HCT116 (cell line): ENCODE measurements around the gene LRBA. TPM values are rescaled to one million over a fixed set of nuclear protein-coding genes. Genes with fewer than 3 reads are reported as not detected.

Experiments
- ATAC-seq: fragments of 200-7000 bp; cut with Tn5 transposase; 2 replicates; pipeline ENCODE4 v1.9.1; 2020; ENCODE audit warnings: mild to moderate bottlenecking, moderate library complexity
- BruUV-seq: library from RNA; stranded (reverse); fragments of 400-500 nt; replicated peaks from 2 replicates; lab custom pipeline; 2021; lab: Mats Ljungman, UMichigan
- CTCF ChIA-PET: fragments of 300-600 bp; sonication (Branson Sonifier 250); formaldehyde crosslinking; loops from one replicate; lab custom pipeline; 2021; ENCODE audit warnings: antibody characterized with exemption; lab: Charles Lee
- POLR2A ChIA-PET: fragments of 300-600, 350-600 bp; sonication (Branson Sonifier 250); formaldehyde crosslinking; loops from one replicate; lab custom pipeline; 2021; ENCODE audit warnings: antibody characterized with exemption; lab: Charles Lee
- RAD21 ChIA-PET, 2 experiments: fragments of 300-600 bp; sonication (Branson Sonifier 250); formaldehyde crosslinking; loops; one replicate each; lab custom pipeline; 2023; ENCODE audit warnings: low total read pairs in 2 of 2; ENCODE audit not compliant: uncharacterized antibody in 2 of 2, unreplicated experiment in 2 of 2, low non-redundant PET in 1 of 2; lab: Charles Lee
- DNase-seq: peaks from one replicate; pipeline ENCODE4 v3.0.0-alpha.2; 2010; ENCODE audit warnings: low read depth, low spot score
- H2AFZ ChIP-seq: fragments of 200-600 bp; shearing (Covaris generic), sonication (generic); 2 replicates; pipeline ENCODE4 v1.6.1; 2017; ENCODE audit warnings: low read depth, mixed run types, mixed read lengths, antibody characterized with exemption, low read length; ENCODE audit not compliant: poor library complexity, severe bottlenecking
- H3K27ac ChIP-seq: 2 replicates; pipeline ENCODE4 v1.5.1; 2012; ENCODE audit warnings: low read depth, low read length
- H3K27me3 ChIP-seq: fragments of 200-600 bp; sonication (generic); 2 replicates; pipeline ENCODE4 v1.6.1; 2016; ENCODE audit warnings: mixed run types, low read length, mixed read lengths; ENCODE audit not compliant: insufficient read depth
- H3K36me3 ChIP-seq, 2 experiments: fragments of 200-500 bp in 1 of 2; fragments of 200-600 bp in 1 of 2; sonication (Bioruptor generic) in 1 of 2; sonication (generic) in 1 of 2; 2 replicates each; pipeline versions ENCODE4 v1.5.1 to v1.6.1; 2014 to 2016; ENCODE audit warnings: low read length in 2 of 2, inconsistent platforms in 1 of 2, mixed read lengths in 1 of 2, mixed run types in 1 of 2; ENCODE audit not compliant: insufficient read depth in 2 of 2, control insufficient read depth in 1 of 2
- H3K4me1 ChIP-seq, 2 experiments: fragments of 200-600 bp in 1 of 2; sonication (generic) in 1 of 2; 2 replicates each; pipeline versions ENCODE4 v1.5.1 to v1.6.1; 2012 to 2017; ENCODE audit warnings: low read length in 2 of 2, inconsistent platforms in 1 of 2, mild to moderate bottlenecking in 1 of 2, mixed read lengths in 1 of 2, mixed run types in 1 of 2, moderate library complexity in 1 of 2; ENCODE audit not compliant: insufficient read depth in 2 of 2, control insufficient read depth in 1 of 2
- H3K4me2 ChIP-seq: fragments of 200-600 bp; sonication (generic); 2 replicates; pipeline ENCODE4 v1.6.1; 2017; ENCODE audit warnings: mixed run types, low read length, mixed read lengths
- H3K4me3 ChIP-seq, 2 experiments: fragments of 200-600 bp in 1 of 2; sonication (generic) in 1 of 2; replicated peaks in 1 of 2; 2 replicates each; pipeline ENCODE4 v1.5.1; 2011 to 2016; ENCODE audit warnings: low read length in 2 of 2, control low read depth in 1 of 2, low read depth in 1 of 2, mild to moderate bottlenecking in 1 of 2, mixed read lengths in 1 of 2, mixed run types in 1 of 2
- H3K79me2 ChIP-seq: fragments of 200-600 bp; sonication (generic); 2 replicates; pipeline ENCODE4 v1.6.1; 2017; ENCODE audit warnings: mild to moderate bottlenecking, mixed run types, low read length, moderate library complexity, mixed read lengths; ENCODE audit not compliant: insufficient read depth
- H3K9ac ChIP-seq: fragments of 200-600 bp; sonication (generic); 2 replicates; pipeline ENCODE4 v1.6.1; 2016; ENCODE audit warnings: low read length, mixed read lengths
- H3K9me2 ChIP-seq: fragments of 200-600 bp; sonication (generic), shearing (Covaris generic); 2 replicates; pipeline ENCODE4 v1.6.1; 2017; ENCODE audit warnings: mixed run types, mild to moderate bottlenecking, moderate library complexity; ENCODE audit not compliant: insufficient read depth
- H3K9me3 ChIP-seq, 2 experiments: fragments of 200-500 bp in 1 of 2; fragments of 200-600 bp in 1 of 2; sonication (Bioruptor generic) in 1 of 2; sonication (generic) in 1 of 2; 2 replicates each; pipeline ENCODE4 v1.6.1; 2014 to 2017; ENCODE audit warnings: low read length in 2 of 2, mixed read lengths in 2 of 2, inconsistent platforms in 1 of 2, low read depth in 1 of 2, mild to moderate bottlenecking in 1 of 2, mixed run types in 1 of 2, moderate library complexity in 1 of 2; ENCODE audit not compliant: control insufficient read depth in 1 of 2, insufficient read depth in 1 of 2
- H4K20me1 ChIP-seq: fragments of 200-600 bp; sonication (generic), shearing (Covaris generic); 2 replicates; pipeline ENCODE4 v1.6.1; 2017; ENCODE audit warnings: mixed run types, mild to moderate bottlenecking, moderate library complexity; ENCODE audit not compliant: insufficient read depth
- CBX3 ChIP-seq: IDR thresholded peaks from 2 replicates; pipeline ENCODE4 v1.6.1; 2012; ENCODE audit warnings: low read depth
- CEBPB ChIP-seq: IDR thresholded peaks from 2 replicates; pipeline ENCODE4 v1.6.1; 2012; ENCODE audit warnings: low read depth
- CTCF ChIP-seq, 3 experiments: fragments of 200-600 bp in 1 of 3; sonication (generic) in 1 of 3; IDR thresholded peaks in 2 of 3; conservative IDR thresholded peaks in 1 of 3; 2 replicates each; pipeline ENCODE4 v1.5.1; 2012 to 2017; ENCODE audit warnings: low read depth in 2 of 3, low read length in 2 of 3, antibody characterized with exemption in 1 of 3, borderline replicate concordance in 1 of 3, control low read depth in 1 of 3, mild to moderate bottlenecking in 1 of 3, mixed read lengths in 1 of 3, mixed run types in 1 of 3, moderate library complexity in 1 of 3; ENCODE audit not compliant: insufficient read depth in 1 of 3
- EGR1 ChIP-seq: IDR thresholded peaks from 2 replicates; pipeline ENCODE4 v1.6.1; 2012; ENCODE audit warnings: low read depth
- ELF1 ChIP-seq: IDR thresholded peaks from 2 replicates; pipeline ENCODE4 v1.6.1; 2012; ENCODE audit warnings: low read depth, borderline replicate concordance
- EZH2 ChIP-seq: fragments of 200-600 bp; sonication (generic); IDR thresholded peaks from 2 replicates; pipeline ENCODE4 v1.6.1; 2017; ENCODE audit warnings: antibody characterized with exemption, mixed run types
- JUND ChIP-seq: IDR thresholded peaks from 2 replicates; pipeline ENCODE4 v1.6.1; 2012
- POLR2A ChIP-seq: IDR thresholded peaks from 2 replicates; pipeline ENCODE4 v1.7.0; 2011; ENCODE audit warnings: borderline replicate concordance; ENCODE audit not compliant: insufficient read depth, insufficient read length; ENCODE audit errors: extremely low read depth
- POLR2AphosphoS5 ChIP-seq: IDR thresholded peaks from 2 replicates; pipeline ENCODE4 v1.6.1; 2011; ENCODE audit warnings: mild to moderate bottlenecking, low read depth, low read length, moderate library complexity
- RAD21 ChIP-seq: IDR thresholded peaks from 2 replicates; pipeline ENCODE4 v1.6.1; 2012; ENCODE audit warnings: low read depth, mild to moderate bottlenecking
- REST ChIP-seq: IDR thresholded peaks from 2 replicates; pipeline ENCODE4 v1.6.1; 2012; ENCODE audit warnings: low read depth
- SIN3A ChIP-seq: IDR thresholded peaks from 2 replicates; pipeline ENCODE4 v1.6.1; 2012; ENCODE audit warnings: low read depth
- SP1 ChIP-seq: IDR thresholded peaks from 2 replicates; pipeline ENCODE4 v1.6.1; 2012; ENCODE audit warnings: low read depth
- SRF ChIP-seq: IDR thresholded peaks from 2 replicates; pipeline ENCODE4 v1.6.1; 2012; ENCODE audit warnings: low read depth
- YY1 ChIP-seq: IDR thresholded peaks from 2 replicates; pipeline ENCODE4 v1.6.1; 2011; ENCODE audit warnings: low read length, low read depth, moderate library complexity, mild to moderate bottlenecking; ENCODE audit not compliant: insufficient replicate concordance; ENCODE audit errors: extremely low read depth
- ZFX ChIP-seq: fragments of 450-650 bp; IDR thresholded peaks from 2 replicates; pipeline ENCODE4 v1.6.1; 2017
- ZNF274 ChIP-seq: fragments of 200-500 bp; sonication (Bioruptor generic); IDR thresholded peaks from 2 replicates; pipeline ENCODE4 v1.6.1; 2014; ENCODE audit warnings: mild to moderate bottlenecking, low read depth, low read length, inconsistent platforms
- intact Hi-C: fragments of 100-400 bp; cut with micrococcal nuclease; formaldehyde crosslinking; loops from 2 replicates; pipeline ENCODE4 v1.10.0; 2022
- total RNA-seq: library from RNA; stranded (reverse); gene quantifications from one replicate; pipeline ENCODE4 v1.2.1, GENCODE V29; 2021; ENCODE audit not compliant: unreplicated experiment

LRBA gene
- total RNA-seq, 1 experiment from 2014 or later: 79.8 TPM

GRCh38 chr4:150681063-150681462 lies 334.0 kb downstream of the LRBA start:
- TF ChIP-seq CBX3 (no peak), JUND (no peak), ZFX (no peak), EGR1 (no peak), EZH2 (no peak), SP1 (no peak), YY1 (no peak), SIN3A (no peak), CTCF (IDR thresholded peaks at IDR 0.05 in 2 of 3, conservative IDR thresholded peaks at IDR 0.05 in 1 of 3; ENCODE audit: borderline replicate concordance in 1 of 3, insufficient read depth in 1 of 3, low read depth in 2 of 3, low read length in 2 of 3) (no peak), POLR2AphosphoS5 (no peak), REST (no peak), RAD21 (no peak), POLR2A (no peak), ELF1 (no peak), ZNF274 (no peak), CEBPB (no peak), SRF (no peak)
- intact Hi-C loops: no loop called here
- RAD21 ChIA-PET: no interaction called here

More at GRCh38 chr4:150681063-150681462, 334.0 kb downstream of the LRBA start:
- ChIA-PET POLR2A (no interaction called here), CTCF (no interaction called here)
- H3K4me2 ChIP-seq: no peak overlapping the region
- no peaks in the 10 kb centered on the region; a peak in 1 of 4 replicates for H3K36me3 ChIP-seq
- H3K9me2 ChIP-seq: no peaks in the 10 kb centered on the region
- no peak overlapping the region for H3K27ac ChIP-seq
- DNase-seq (no peak), ATAC-seq (no peak)
- H3K9ac ChIP-seq: no peak overlapping the region
- no peaks in the 10 kb centered on the region for H3K9me3 ChIP-seq
- H3K4me1 ChIP-seq: no peaks in the 10 kb centered on the region
- H3K79me2 ChIP-seq: no peaks in the 10 kb centered on the region
- H3K4me3 ChIP-seq: no peak overlapping the region
- H2AFZ ChIP-seq: no peak overlapping the region
- 0 out of 2 replicates have a peak, but pooled peaks cover 3% of the 10 kb centered on the region for H4K20me1 ChIP-seq
- BruUV-seq: no TSS peak
- H3K27me3 ChIP-seq: no peaks in the 10 kb centered on the region
